ENCODE measurements around the gene COL18A1. TPM values are rescaled to one million over a fixed set of nuclear protein-coding genes. Genes with fewer than 3 reads are reported as not detected.

COL18A1 gene
- total and polyA plus RNA-seq, 7 donors = 4.4 to 197 (median 39.7) TPM

- Histone ChIP-seq H3K4me1 (peaks cover 0 to 43% (median 34%) of the 10 kb centered on the region in 4 donors), H3K27ac (peak overlapping the region in 3 of 4 donors; percentile 78 to 82 (median 82)), H3K36me3 (peaks cover 0 to 8% (median 2%) of the 10 kb centered on the region in 4 donors), H3K4me3 (no peak overlapping the region), H3K27me3 (no peaks in the 10 kb centered on the region), H3K9me3 (no peaks in the 10 kb centered on the region)
- no peak for DNase-seq
- intact Hi-C loops (cut with DNase I) = no loop called here
- TF ChIP-seq POLR2AphosphoS5 (IDR thresholded peaks at IDR 0.05) (no peak), CTCF (IDR thresholded peaks at IDR 0.05) (no peak), EP300 (IDR thresholded peaks at IDR 0.05) (no peak), POLR2A (IDR thresholded peaks at IDR 0.05) (no peak)
- WGBS, 2 donors = 90 to 92% methylated on average over 45 of the region's 45 CpGs
These were observed 63.3 kb downstream of the COL18A1 start for GRCh38 chr21:45468051-45468970.

GRCh38 chr21:45468971-45469272 lies 64.0 kb downstream of the COL18A1 start:
- intact Hi-C loops (cut with DNase I) = no loop called here
- DNase-seq = no peak
- Histone ChIP-seq H3K9me3 (no peaks in the 10 kb centered on the region), H3K4me1 (peaks cover 0 to 43% (median 34%) of the 10 kb centered on the region in 4 donors), H3K27me3 (no peaks in the 10 kb centered on the region), H3K4me3 (no peak overlapping the region), H3K27ac (peak overlapping the region in 3 of 4 donors; percentile 78 to 82 (median 82)), H3K36me3 (peaks cover 0 to 8% (median 2%) of the 10 kb centered on the region in 4 donors)
- no peak for TF ChIP-seq POLR2A (IDR thresholded peaks at IDR 0.05)
- TF ChIP-seq EP300 (IDR thresholded peaks at IDR 0.05) = no peak
- no peak for TF ChIP-seq CTCF (IDR thresholded peaks at IDR 0.05)
- no peak for TF ChIP-seq POLR2AphosphoS5 (IDR thresholded peaks at IDR 0.05)
- WGBS, 2 donors = 94% methylated on average over 14 of the region's 14 CpGs

GRCh38 chr21:45469273-45470086 lies 64.5 kb downstream of the COL18A1 start:
- TF ChIP-seq EP300 (IDR thresholded peaks at IDR 0.05) (no peak), CTCF (IDR thresholded peaks at IDR 0.05) (no peak), POLR2AphosphoS5 (IDR thresholded peaks at IDR 0.05) (no peak), POLR2A (IDR thresholded peaks at IDR 0.05) (no peak)
- no peaks in the 10 kb centered on the region for H3K27me3 ChIP-seq
- H3K36me3 ChIP-seq = peaks cover 0 to 10% (median 3%) of the 10 kb centered on the region in 4 donors
- no peak for DNase-seq
- H3K9me3 ChIP-seq = no peaks in the 10 kb centered on the region
- WGBS, 2 donors = 58 to 77% methylated on average over 24 of the region's 24 CpGs
- intact Hi-C loops (cut with DNase I) = no loop called here
- H3K4me3 ChIP-seq = no peak overlapping the region
- peaks cover 0 to 43% (median 34%) of the 10 kb centered on the region in 4 donors for H3K4me1 ChIP-seq
- H3K27ac ChIP-seq = peak overlapping the region; percentile 78 to 87 (median 82)

GRCh38 chr21:45470087-45470515 lies 65.1 kb downstream of the COL18A1 start:
- intact Hi-C loops (cut with DNase I) = no loop called here
- H3K36me3 ChIP-seq = peaks cover 0 to 16% (median 6%) of the 10 kb centered on the region in 4 donors
- H3K27me3 ChIP-seq = no peaks in the 10 kb centered on the region
- WGBS, 2 donors = 49 to 68% methylated on average over 7 of the region's 7 CpGs
- no peak for TF ChIP-seq CTCF (IDR thresholded peaks at IDR 0.05)
- TF ChIP-seq POLR2AphosphoS5 (IDR thresholded peaks at IDR 0.05) = no peak
- TF ChIP-seq POLR2A (IDR thresholded peaks at IDR 0.05) = no peak
- TF ChIP-seq EP300 (IDR thresholded peaks at IDR 0.05) = no peak
- H3K4me3 ChIP-seq = no peak overlapping the region
- peak overlapping the region; percentile 78 to 87 (median 82) for H3K27ac ChIP-seq
- peaks cover 0 to 43% (median 34%) of the 10 kb centered on the region in 4 donors for H3K4me1 ChIP-seq
- no peaks in the 10 kb centered on the region for H3K9me3 ChIP-seq
- no peak for DNase-seq

Measured in sigmoid colon (tissue), 7 donors.